Thyroid gland (tissue), 4 donors: ENCODE measurements around the gene BUD13. TPM values are rescaled to one million over a fixed set of nuclear protein-coding genes. Genes with fewer than 3 reads are reported as not detected.

Experiments used
- DNase-seq, 2 donors: peaks; one replicate each; pipeline ENCODE4 v3.0.0-alpha.2; 2019
- H3K27ac ChIP-seq, 3 donors: fragments of 200-600 bp; sonication (generic); 1 replicate in 2 of 3; 2 replicates in 1 of 3; pipeline ENCODE4 v1.5.1; 2016 to 2019; ENCODE audit warnings: mild to moderate bottlenecking in 1 of 3, moderate library complexity in 1 of 3
- H3K27me3 ChIP-seq: fragments of 200-600 bp; sonication (generic); one replicate; pipeline ENCODE4 v1.5.1; 2019
- H3K36me3 ChIP-seq, 2 donors: fragments of 200-600 bp; sonication (generic); one replicate each; pipeline ENCODE4 v1.5.1; 2016 to 2019
- H3K4me1 ChIP-seq, 2 donors: fragments of 200-600 bp; sonication (generic); one replicate each; pipeline ENCODE4 v1.5.1; 2017 to 2019
- H3K4me3 ChIP-seq, 3 donors: fragments of 200-600 bp; sonication (generic); replicated peaks in 1 of 3; 1 replicate in 2 of 3; 2 replicates in 1 of 3; pipeline ENCODE4 v1.5.1; 2016; ENCODE audit warnings: mild to moderate bottlenecking in 1 of 3
- H3K9me3 ChIP-seq: fragments of 200-600 bp; sonication (generic); one replicate; pipeline ENCODE4 v1.5.1; 2017
- POLR2A ChIP-seq, 2 donors: fragments of 450-650 bp; IDR thresholded peaks; one replicate each; pipeline ENCODE4 v1.6.1; 2017; ENCODE audit warnings: antibody characterized with exemption in 2 of 2, mild to moderate bottlenecking in 2 of 2, moderate library complexity in 1 of 2
- whole genome bisulfite sequencing, 2 donors: methylation state at CpG; one replicate each; pipeline ENCODE4 v1.1.5; 2017; 5-methylcytosine and 5-hydroxymethylcytosine counted together
- intact Hi-C: fragments of 100-400 bp; cut with DNase I; formaldehyde crosslinking; loops from one replicate; pipeline ENCODE4 v1.15.1; 2023
- total RNA-seq, 4 donors: library from RNA; depleted of rRNA; stranded (reverse); fragments of >200 nt; gene quantifications; one replicate each; pipeline ENCODE4 v1.2.3, GENCODE V29; 2016
- TF ChIP-seq, protein P1 (sequence below), 6 experiments: fragments of 200-600 bp in 3 of 6; fragments of 450-650 bp in 3 of 6; sonication (generic) in 3 of 6; IDR thresholded peaks; one replicate each; pipeline ENCODE4 v1.5.1; 2016 to 2019; ENCODE audit warnings: antibody characterized with exemption in 6 of 6, mild to moderate bottlenecking in 2 of 6, inconsistent platforms in 1 of 6, moderate library complexity in 1 of 6

Gene BUD13
- total RNA-seq, 4 donors from 2014 or later = 15.2 to 18.7 (median 17.8) TPM

GRCh38 chr11:116732271-116733042 lies 40.3 kb downstream of the BUD13 start:
- Histone ChIP-seq H3K4me3 (no peak overlapping the region), H3K4me1 (peaks cover 0 to 5% of the 10 kb centered on the region in 2 donors), H3K9me3 (no peaks in the 10 kb centered on the region), H3K27ac (no peak overlapping the region), H3K27me3 (no peaks in the 10 kb centered on the region), H3K36me3 (no peaks in the 10 kb centered on the region)
- peak; percentile 59 to 67 for DNase-seq
- WGBS, 2 donors = 30 to 33% methylated on average over 24 to 25 of the region's 25 CpGs
- TF ChIP-seq POLR2A (IDR thresholded peaks at IDR 0.05) = no peak
- TF ChIP-seq, protein P1, sequence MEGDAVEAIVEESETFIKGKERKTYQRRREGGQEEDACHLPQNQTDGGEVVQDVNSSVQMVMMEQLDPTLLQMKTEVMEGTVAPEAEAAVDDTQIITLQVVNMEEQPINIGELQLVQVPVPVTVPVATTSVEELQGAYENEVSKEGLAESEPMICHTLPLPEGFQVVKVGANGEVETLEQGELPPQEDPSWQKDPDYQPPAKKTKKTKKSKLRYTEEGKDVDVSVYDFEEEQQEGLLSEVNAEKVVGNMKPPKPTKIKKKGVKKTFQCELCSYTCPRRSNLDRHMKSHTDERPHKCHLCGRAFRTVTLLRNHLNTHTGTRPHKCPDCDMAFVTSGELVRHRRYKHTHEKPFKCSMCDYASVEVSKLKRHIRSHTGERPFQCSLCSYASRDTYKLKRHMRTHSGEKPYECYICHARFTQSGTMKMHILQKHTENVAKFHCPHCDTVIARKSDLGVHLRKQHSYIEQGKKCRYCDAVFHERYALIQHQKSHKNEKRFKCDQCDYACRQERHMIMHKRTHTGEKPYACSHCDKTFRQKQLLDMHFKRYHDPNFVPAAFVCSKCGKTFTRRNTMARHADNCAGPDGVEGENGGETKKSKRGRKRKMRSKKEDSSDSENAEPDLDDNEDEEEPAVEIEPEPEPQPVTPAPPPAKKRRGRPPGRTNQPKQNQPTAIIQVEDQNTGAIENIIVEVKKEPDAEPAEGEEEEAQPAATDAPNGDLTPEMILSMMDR (IDR thresholded peaks at IDR 0.05) = peak; percentile 36 to 85 (median 71)
- intact Hi-C loops = no loop called here

GRCh38 chr11:116731821-116732220 lies 41.0 kb downstream of the BUD13 start:
- H3K9me3 ChIP-seq = no peaks in the 10 kb centered on the region
- H3K36me3 ChIP-seq = no peaks in the 10 kb centered on the region
- no peak for DNase-seq
- no peaks in the 10 kb centered on the region for H3K27me3 ChIP-seq
- no peak overlapping the region for H3K27ac ChIP-seq
- 60 to 94% methylated on average over 1 to 2 of the region's 2 CpGs for WGBS, 2 donors
- no peak overlapping the region for H3K4me3 ChIP-seq
- no peak for TF ChIP-seq POLR2A (IDR thresholded peaks at IDR 0.05)
- TF ChIP-seq, protein P1 (IDR thresholded peaks at IDR 0.05) = no peak
- intact Hi-C loops = no loop called here
- H3K4me1 ChIP-seq = peaks cover 0 to 5% of the 10 kb centered on the region in 2 donors

DNA sequence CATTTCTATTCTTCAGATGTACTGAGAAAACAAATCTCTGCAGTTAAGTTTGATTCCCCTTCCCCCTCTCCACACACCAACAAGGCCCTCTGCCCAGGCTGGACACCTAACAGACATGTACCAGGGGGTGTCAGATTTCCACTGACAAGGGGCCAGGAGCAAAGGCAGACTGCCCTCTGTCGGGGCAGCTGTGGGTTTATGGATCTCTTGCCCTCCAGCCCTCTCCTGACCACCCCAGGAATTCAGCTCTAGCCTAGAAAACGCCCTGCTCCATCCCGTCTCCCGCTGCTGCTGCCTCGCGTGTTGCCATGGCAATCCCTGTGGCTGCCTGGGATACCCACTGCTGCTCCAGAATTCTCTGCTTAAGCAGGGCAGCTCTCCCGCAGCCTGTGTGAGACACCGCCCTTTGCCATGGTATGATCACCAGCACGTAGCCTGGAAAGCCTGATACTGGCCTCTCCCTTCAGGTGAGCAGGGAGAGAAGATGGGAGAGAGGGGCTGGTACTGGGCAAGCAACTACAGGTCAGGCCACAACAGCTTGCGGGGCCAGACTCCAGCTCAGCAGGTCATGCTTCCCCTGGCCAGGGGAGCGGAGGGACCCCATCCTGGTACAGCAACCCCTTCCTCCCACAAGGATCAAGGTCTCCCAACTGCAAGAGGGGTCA lies 41.6 kb downstream of the BUD13 start:
- Histone ChIP-seq H3K27ac (no peak overlapping the region), H3K4me3 (no peak overlapping the region), H3K36me3 (no peaks in the 10 kb centered on the region), H3K27me3 (no peaks in the 10 kb centered on the region), H3K4me1 (peaks cover 0 to 5% of the 10 kb centered on the region in 2 donors), H3K9me3 (no peaks in the 10 kb centered on the region)
- no peak for TF ChIP-seq POLR2A (IDR thresholded peaks at IDR 0.05)
- TF ChIP-seq, protein P1 (IDR thresholded peaks at IDR 0.05) = no peak
- intact Hi-C loops = no loop called here
- WGBS, 2 donors = 63 to 65% methylated on average over 11 of the region's 11 CpGs
- DNase-seq = no peak

DNA sequence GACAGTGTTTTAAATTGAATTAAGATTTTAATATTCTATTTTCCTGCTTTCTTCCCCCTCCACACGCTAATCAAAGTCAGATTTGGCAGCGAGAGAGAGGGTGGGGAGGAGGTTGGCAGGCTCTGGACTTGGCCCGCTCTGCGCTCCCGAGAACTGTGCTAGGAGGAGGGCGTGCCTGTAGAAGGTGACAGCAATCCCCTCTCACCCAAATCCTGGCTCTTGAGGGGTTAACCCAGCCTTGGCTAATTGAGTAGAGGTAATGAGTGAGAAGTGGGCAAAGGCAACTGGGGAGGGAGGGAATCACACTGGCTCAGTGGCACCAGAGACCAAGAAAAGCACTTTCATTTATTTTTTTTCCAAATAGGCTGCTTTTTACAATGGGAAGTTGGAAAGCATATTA lies 42.2 kb downstream of the BUD13 start:
- no peak overlapping the region for H3K4me3 ChIP-seq
- TF ChIP-seq, protein P1 (IDR thresholded peaks at IDR 0.05) = no peak
- no peak for TF ChIP-seq POLR2A (IDR thresholded peaks at IDR 0.05)
- 63 to 71% methylated on average over 6 of the region's 6 CpGs for WGBS, 2 donors
- DNase-seq = no peak
- intact Hi-C loops = no loop called here
- H3K36me3 ChIP-seq = no peaks in the 10 kb centered on the region
- H3K9me3 ChIP-seq = no peaks in the 10 kb centered on the region
- no peaks in the 10 kb centered on the region for H3K27me3 ChIP-seq
- H3K4me1 ChIP-seq = peaks cover 0 to 5% of the 10 kb centered on the region in 2 donors
- no peak overlapping the region for H3K27ac ChIP-seq

GRCh38 chr11:116730241-116730561 lies 42.6 kb downstream of the BUD13 start:
- intact Hi-C loops = no loop called here
- WGBS, 2 donors = 82 to 86% methylated on average over 10 of the region's 10 CpGs
- Histone ChIP-seq H3K4me1 (peaks cover 0 to 5% of the 10 kb centered on the region in 2 donors), H3K27ac (no peak overlapping the region), H3K4me3 (no peak overlapping the region), H3K27me3 (no peaks in the 10 kb centered on the region), H3K9me3 (no peaks in the 10 kb centered on the region), H3K36me3 (no peaks in the 10 kb centered on the region)
- TF ChIP-seq, protein P1 (IDR thresholded peaks at IDR 0.05) = no peak
- no peak for DNase-seq
